Stromal cell of bone marrow (primary cell): ENCODE measurements around the gene GOLGA6L10.
"Not testable (repeated sequence)": the region's sequence is repeated elsewhere in the genome, so short reads cannot be mapped to it uniquely, and the experiment has no call there.

Experiments
- DNase-seq: peaks from one replicate; pipeline ENCODE4 v3.0.0-alpha.2; 2012; ENCODE audit warnings: low read depth

The GOLGA6L10 gene

GRCh38 chr15:82299511-82299914 lies 49.8 kb downstream of the GOLGA6L10 start:
- DNase-seq = not testable (repeated sequence)

DNA sequence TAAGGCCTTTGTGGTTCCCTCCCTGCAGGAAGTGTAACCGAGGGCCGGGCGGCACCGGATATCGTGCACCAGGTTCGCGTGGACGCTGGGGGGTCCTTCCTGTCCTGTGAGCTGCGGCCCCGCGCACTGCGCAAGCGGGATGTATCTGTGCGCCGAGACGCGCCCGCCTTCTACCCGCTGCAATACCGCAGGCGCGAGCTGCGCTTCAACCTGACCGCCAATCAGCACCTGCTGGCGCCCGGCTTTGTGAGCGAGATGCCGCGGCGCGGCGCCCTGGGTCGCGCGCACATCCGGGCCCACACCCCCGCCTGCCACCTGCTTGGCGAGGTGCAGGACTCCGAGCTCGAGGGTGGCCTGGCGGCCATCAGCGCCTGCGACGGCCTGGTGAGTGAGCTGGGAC lies 50.8 kb downstream of the GOLGA6L10 start:
- no peak for DNase-seq

DNA sequence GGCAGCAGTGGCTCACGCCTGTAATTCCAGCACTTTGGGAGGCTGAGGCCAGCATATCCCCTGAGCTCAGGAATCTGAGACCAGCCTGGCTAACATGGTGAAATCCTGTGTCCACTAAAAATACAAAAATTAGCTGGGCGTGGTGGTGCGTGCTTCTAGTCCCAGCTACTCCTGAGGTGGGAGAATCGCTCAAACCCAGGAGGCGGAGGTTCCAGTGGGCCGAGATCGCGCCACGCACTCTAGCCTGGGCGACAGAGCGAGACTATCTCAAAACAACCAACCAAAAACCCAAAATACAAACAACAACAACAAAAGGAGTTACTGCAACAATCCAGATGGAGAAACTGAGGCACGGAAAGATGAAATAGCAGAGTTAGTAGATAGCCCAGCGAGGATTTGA lies 51.2 kb downstream of the GOLGA6L10 start:
- DNase-seq = no peak

DNA sequence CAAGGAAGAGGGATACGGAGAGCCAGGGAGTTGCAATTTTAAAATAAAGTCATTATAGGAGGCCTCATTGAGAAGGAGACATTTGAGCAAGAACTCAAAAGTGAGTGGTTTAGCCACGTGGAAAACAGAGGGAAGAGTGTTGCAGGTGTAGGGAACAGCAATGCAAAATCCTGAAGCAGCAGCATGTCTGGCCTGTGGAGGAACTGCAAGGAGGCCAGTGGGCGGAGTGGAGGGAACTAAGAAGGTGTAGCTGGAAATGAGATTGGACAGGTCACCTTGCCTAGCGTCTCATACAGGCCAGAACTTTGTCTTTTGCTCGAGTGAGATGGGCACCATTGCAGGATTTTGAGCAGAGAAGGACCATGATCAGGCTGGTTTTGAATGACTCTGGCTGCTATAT lies 51.7 kb downstream of the GOLGA6L10 start:
- no peak for DNase-seq

DNA sequence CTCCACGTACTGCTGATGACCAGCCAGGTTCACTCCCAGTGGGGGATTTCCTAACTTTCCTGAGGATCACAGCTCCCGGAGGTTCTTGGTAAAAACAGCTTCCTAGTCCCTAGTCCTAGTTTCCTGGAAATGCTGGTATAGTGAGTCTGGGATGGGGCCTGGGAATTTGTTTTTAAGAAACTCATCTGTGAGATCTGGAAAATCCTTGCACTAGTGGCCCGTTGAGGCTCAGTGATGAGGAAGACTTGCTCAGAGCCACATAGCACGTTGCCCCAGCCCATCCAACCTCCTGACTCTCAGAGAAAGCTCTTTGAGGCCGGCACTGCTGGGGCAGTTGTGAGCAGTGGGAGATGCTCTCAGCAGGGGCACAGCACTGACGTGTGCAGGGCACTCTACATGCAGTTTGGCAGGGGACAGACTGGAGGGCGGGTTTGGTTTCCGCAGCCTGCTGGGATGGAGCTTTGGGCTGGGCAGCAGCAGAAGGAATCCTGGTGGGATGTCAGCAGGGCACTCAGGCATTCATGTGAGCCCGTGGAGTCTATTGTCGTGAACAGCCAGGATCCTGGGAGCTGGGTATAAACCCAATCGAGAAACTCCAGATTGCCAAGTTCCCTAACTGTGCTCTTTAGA lies 55.1 kb downstream of the GOLGA6L10 start:
- no peak for DNase-seq

DNA sequence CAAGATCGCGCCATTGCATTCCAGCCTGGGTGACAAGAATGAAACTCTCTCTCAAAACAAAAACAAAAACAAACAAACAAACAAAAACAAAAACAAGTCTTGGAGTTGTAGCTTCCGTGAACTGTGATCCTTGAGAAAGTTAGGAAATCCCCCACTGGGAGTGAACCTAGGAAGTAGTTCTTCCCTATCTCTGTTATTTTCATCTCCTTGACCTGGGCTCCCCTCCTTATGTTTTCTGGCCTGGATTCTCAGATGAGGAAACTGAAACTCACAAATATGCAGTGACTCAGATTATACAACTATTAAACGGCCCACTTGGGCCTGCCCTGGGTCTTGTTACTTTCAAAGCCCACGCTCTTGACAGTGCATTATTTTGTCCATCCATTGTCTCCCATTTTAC lies 57.0 kb downstream of the GOLGA6L10 start:
- no peak for DNase-seq
